ENCODE data around the gene MPST.

DNA sequence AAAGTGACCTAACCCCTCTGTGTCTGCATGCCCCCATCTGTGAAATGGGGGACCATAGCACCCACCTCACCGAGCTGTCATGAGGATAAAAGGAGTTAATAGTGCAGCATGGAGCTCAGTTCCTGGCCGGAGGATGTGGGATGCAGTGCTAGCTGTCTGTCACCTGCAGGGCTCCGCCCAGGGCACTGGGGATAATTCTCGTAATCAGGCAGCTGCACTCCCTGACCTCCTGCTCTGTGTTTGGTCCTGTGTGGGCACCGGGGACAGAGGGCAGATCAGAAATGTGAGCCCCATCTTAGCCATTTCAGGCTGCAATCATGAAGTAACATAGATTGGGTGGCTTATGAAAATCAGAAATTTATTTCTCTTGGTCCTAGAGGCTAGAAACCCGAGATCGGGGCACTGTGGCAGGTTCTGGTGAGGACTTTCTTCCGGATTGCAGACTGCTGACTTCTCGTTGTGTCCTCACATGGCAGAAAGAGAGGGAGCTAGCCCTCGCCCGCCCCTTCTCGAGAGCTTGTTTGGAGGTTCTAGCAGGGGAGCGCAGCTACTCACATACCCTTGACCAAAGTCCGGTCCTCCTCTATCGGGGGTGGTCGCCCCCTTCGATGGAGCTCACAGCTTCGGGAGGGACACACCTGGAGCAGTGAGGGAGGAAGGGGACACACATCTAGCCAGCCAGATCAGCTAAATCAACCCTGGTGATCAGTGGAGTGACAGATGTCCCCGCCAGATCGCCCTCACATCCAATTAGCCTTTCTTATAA, 35.2 kb downstream of the MPST start:
- TF ChIP-seq, protein P1, sequence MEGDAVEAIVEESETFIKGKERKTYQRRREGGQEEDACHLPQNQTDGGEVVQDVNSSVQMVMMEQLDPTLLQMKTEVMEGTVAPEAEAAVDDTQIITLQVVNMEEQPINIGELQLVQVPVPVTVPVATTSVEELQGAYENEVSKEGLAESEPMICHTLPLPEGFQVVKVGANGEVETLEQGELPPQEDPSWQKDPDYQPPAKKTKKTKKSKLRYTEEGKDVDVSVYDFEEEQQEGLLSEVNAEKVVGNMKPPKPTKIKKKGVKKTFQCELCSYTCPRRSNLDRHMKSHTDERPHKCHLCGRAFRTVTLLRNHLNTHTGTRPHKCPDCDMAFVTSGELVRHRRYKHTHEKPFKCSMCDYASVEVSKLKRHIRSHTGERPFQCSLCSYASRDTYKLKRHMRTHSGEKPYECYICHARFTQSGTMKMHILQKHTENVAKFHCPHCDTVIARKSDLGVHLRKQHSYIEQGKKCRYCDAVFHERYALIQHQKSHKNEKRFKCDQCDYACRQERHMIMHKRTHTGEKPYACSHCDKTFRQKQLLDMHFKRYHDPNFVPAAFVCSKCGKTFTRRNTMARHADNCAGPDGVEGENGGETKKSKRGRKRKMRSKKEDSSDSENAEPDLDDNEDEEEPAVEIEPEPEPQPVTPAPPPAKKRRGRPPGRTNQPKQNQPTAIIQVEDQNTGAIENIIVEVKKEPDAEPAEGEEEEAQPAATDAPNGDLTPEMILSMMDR (optimal IDR thresholded peaks at IDR 0.05 in 1 of 3, IDR thresholded peaks at IDR 0.05 in 1 of 3, conservative IDR thresholded peaks at IDR 0.05 in 1 of 3; ENCODE audit: extremely low read depth in 1 of 3, insufficient read depth in 2 of 3, low read length in 3 of 3), result no peak
- TF ChIP-seq EZH2 (IDR thresholded peaks at IDR 0.05; ENCODE audit: low read length), result no peak

Measured in keratinocyte (primary cell).